NB4 (cell line): ENCODE results near the gene CCDC91.

Experiments used
- CTCF ChIP-seq: IDR thresholded peaks from one replicate; pipeline ENCODE4 v1.5.1; 2012; ENCODE audit warnings: low read depth, low read length
- POLR2A ChIP-seq: IDR thresholded peaks from 2 replicates; pipeline ENCODE4 v1.6.1; 2011; ENCODE audit warnings: mild to moderate bottlenecking; ENCODE audit not compliant: insufficient read length; ENCODE audit errors: extremely low read depth
- TF ChIP-seq, protein P1 (sequence below): IDR thresholded peaks from 2 replicates; pipeline ENCODE4 v1.6.1; 2011; ENCODE audit warnings: low read depth, low read length

- TF ChIP-seq CTCF (no peak), POLR2A (no peak)
- TF ChIP-seq, protein P1, sequence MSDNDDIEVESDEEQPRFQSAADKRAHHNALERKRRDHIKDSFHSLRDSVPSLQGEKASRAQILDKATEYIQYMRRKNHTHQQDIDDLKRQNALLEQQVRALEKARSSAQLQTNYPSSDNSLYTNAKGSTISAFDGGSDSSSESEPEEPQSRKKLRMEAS = no peak
Measured at GRCh38 chr12:28346567-28346966, 156.3 kb downstream of the CCDC91 start.
